NCI-H226 (cell line): Measurements from ENCODE around the gene C6orf62.
"Not testable (repeated sequence)": the region's sequence is repeated elsewhere in the genome, so short reads cannot be mapped to it uniquely, and the experiment has no call there.

Source experiments
- DNase-seq: peaks from one replicate; pipeline ENCODE4 v3.0.0-alpha.2; 2015

Gene C6orf62

GRCh38 chr6:24719125-24719971 lies at the start of gene C6orf62:
TSS of gene C6orf62 (minus strand) at chr6:24719154. CDS start at chr6:24718668, 486 bp downstream.
- DNase-seq: peak; percentile 13

GRCh38 chr6:24768361-24768760 lies 49.4 kb upstream of the C6orf62 start:
- DNase-seq: no peak

- no peak for DNase-seq
Observed at GRCh38 chr6:24766680-24767462, 47.9 kb upstream of the C6orf62 start.

- not testable (repeated sequence) for DNase-seq
Observed at GRCh38 chr6:24765968-24766367, 47.0 kb upstream of the C6orf62 start.

GRCh38 chr6:24764833-24765828 lies 46.2 kb upstream of the C6orf62 start:
- not testable (repeated sequence) for DNase-seq

GRCh38 chr6:24763578-24763977 lies 44.6 kb upstream of the C6orf62 start:
- no peak for DNase-seq

GRCh38 chr6:24761851-24762250 lies 42.9 kb upstream of the C6orf62 start:
- no peak for DNase-seq

GRCh38 chr6:24761193-24761835 lies 42.4 kb upstream of the C6orf62 start:
- peak; percentile 38 for DNase-seq

GRCh38 chr6:24760210-24760609 lies 41.3 kb upstream of the C6orf62 start:
- no peak for DNase-seq

GRCh38 chr6:24759718-24760117 lies 40.8 kb upstream of the C6orf62 start:
- no peak for DNase-seq

GRCh38 chr6:24757611-24758010 lies 38.7 kb upstream of the C6orf62 start:
- DNase-seq: no peak

GRCh38 chr6:24755279-24755678 lies 36.3 kb upstream of the C6orf62 start:
- no peak for DNase-seq

- DNase-seq: not testable (repeated sequence)
Observed at GRCh38 chr6:24754378-24754777, 35.4 kb upstream of the C6orf62 start.

- DNase-seq: no peak
Observed at GRCh38 chr6:24753545-24753944, 34.6 kb upstream of the C6orf62 start.

GRCh38 chr6:24752917-24753492 lies 34.1 kb upstream of the C6orf62 start:
- DNase-seq: peak; percentile 62

GRCh38 chr6:24752503-24752902 lies 33.5 kb upstream of the C6orf62 start:
- DNase-seq: no peak

GRCh38 chr6:24750878-24751277 lies 31.9 kb upstream of the C6orf62 start:
- DNase-seq: not testable (repeated sequence)

GRCh38 chr6:24749297-24749696 lies 30.3 kb upstream of the C6orf62 start:
- no peak for DNase-seq

- DNase-seq: no peak
Observed at GRCh38 chr6:24744911-24745310, 26.0 kb upstream of the C6orf62 start.

GRCh38 chr6:24743944-24744335 lies 25.0 kb upstream of the C6orf62 start:
- DNase-seq: no peak

- DNase-seq: peak; percentile 89
Observed at GRCh38 chr6:24743265-24743943, 24.4 kb upstream of the C6orf62 start.
